HCT116 (cell line): Measurements from ENCODE around the gene WDR88. TPM values are rescaled to one million over a fixed set of nuclear protein-coding genes. Genes with fewer than 3 reads are reported as not detected.

Experiments
- ATAC-seq: fragments of 200-7000 bp; cut with Tn5 transposase; 2 replicates; pipeline ENCODE4 v1.9.1; 2020; ENCODE audit warnings: mild to moderate bottlenecking, moderate library complexity
- BruUV-seq: library from RNA; stranded (reverse); fragments of 400-500 nt; replicated peaks from 2 replicates; lab custom pipeline; 2021; lab: Mats Ljungman, UMichigan
- CTCF ChIA-PET: fragments of 300-600 bp; sonication (Branson Sonifier 250); formaldehyde crosslinking; loops from one replicate; lab custom pipeline; 2021; ENCODE audit warnings: antibody characterized with exemption; lab: Charles Lee
- POLR2A ChIA-PET: fragments of 300-600, 350-600 bp; sonication (Branson Sonifier 250); formaldehyde crosslinking; loops from one replicate; lab custom pipeline; 2021; ENCODE audit warnings: antibody characterized with exemption; lab: Charles Lee
- RAD21 ChIA-PET, 2 experiments: fragments of 300-600 bp; sonication (Branson Sonifier 250); formaldehyde crosslinking; loops; one replicate each; lab custom pipeline; 2023; ENCODE audit warnings: low total read pairs in 2 of 2; ENCODE audit not compliant: uncharacterized antibody in 2 of 2, unreplicated experiment in 2 of 2, low non-redundant PET in 1 of 2; lab: Charles Lee
- DNase-seq: peaks from one replicate; pipeline ENCODE4 v3.0.0-alpha.2; 2010; ENCODE audit warnings: low read depth, low spot score
- H2AFZ ChIP-seq: fragments of 200-600 bp; shearing (Covaris generic), sonication (generic); 2 replicates; pipeline ENCODE4 v1.6.1; 2017; ENCODE audit warnings: low read depth, mixed run types, mixed read lengths, antibody characterized with exemption, low read length; ENCODE audit not compliant: poor library complexity, severe bottlenecking
- H3K27ac ChIP-seq: 2 replicates; pipeline ENCODE4 v1.5.1; 2012; ENCODE audit warnings: low read depth, low read length
- H3K27me3 ChIP-seq: fragments of 200-600 bp; sonication (generic); 2 replicates; pipeline ENCODE4 v1.6.1; 2016; ENCODE audit warnings: mixed run types, low read length, mixed read lengths; ENCODE audit not compliant: insufficient read depth
- H3K36me3 ChIP-seq, 2 experiments: fragments of 200-500 bp in 1 of 2; fragments of 200-600 bp in 1 of 2; sonication (Bioruptor generic) in 1 of 2; sonication (generic) in 1 of 2; 2 replicates each; pipeline versions ENCODE4 v1.5.1 to v1.6.1; 2014 to 2016; ENCODE audit warnings: low read length in 2 of 2, inconsistent platforms in 1 of 2, mixed read lengths in 1 of 2, mixed run types in 1 of 2; ENCODE audit not compliant: insufficient read depth in 2 of 2, control insufficient read depth in 1 of 2
- H3K4me1 ChIP-seq, 2 experiments: fragments of 200-600 bp in 1 of 2; sonication (generic) in 1 of 2; 2 replicates each; pipeline versions ENCODE4 v1.5.1 to v1.6.1; 2012 to 2017; ENCODE audit warnings: low read length in 2 of 2, inconsistent platforms in 1 of 2, mild to moderate bottlenecking in 1 of 2, mixed read lengths in 1 of 2, mixed run types in 1 of 2, moderate library complexity in 1 of 2; ENCODE audit not compliant: insufficient read depth in 2 of 2, control insufficient read depth in 1 of 2
- H3K4me2 ChIP-seq: fragments of 200-600 bp; sonication (generic); 2 replicates; pipeline ENCODE4 v1.6.1; 2017; ENCODE audit warnings: mixed run types, low read length, mixed read lengths
- H3K4me3 ChIP-seq, 2 experiments: fragments of 200-600 bp in 1 of 2; sonication (generic) in 1 of 2; replicated peaks in 1 of 2; 2 replicates each; pipeline ENCODE4 v1.5.1; 2011 to 2016; ENCODE audit warnings: low read length in 2 of 2, control low read depth in 1 of 2, low read depth in 1 of 2, mild to moderate bottlenecking in 1 of 2, mixed read lengths in 1 of 2, mixed run types in 1 of 2
- H3K79me2 ChIP-seq: fragments of 200-600 bp; sonication (generic); 2 replicates; pipeline ENCODE4 v1.6.1; 2017; ENCODE audit warnings: mild to moderate bottlenecking, mixed run types, low read length, moderate library complexity, mixed read lengths; ENCODE audit not compliant: insufficient read depth
- H3K9ac ChIP-seq: fragments of 200-600 bp; sonication (generic); 2 replicates; pipeline ENCODE4 v1.6.1; 2016; ENCODE audit warnings: low read length, mixed read lengths
- H3K9me2 ChIP-seq: fragments of 200-600 bp; sonication (generic), shearing (Covaris generic); 2 replicates; pipeline ENCODE4 v1.6.1; 2017; ENCODE audit warnings: mixed run types, mild to moderate bottlenecking, moderate library complexity; ENCODE audit not compliant: insufficient read depth
- H3K9me3 ChIP-seq, 2 experiments: fragments of 200-500 bp in 1 of 2; fragments of 200-600 bp in 1 of 2; sonication (Bioruptor generic) in 1 of 2; sonication (generic) in 1 of 2; 2 replicates each; pipeline ENCODE4 v1.6.1; 2014 to 2017; ENCODE audit warnings: low read length in 2 of 2, mixed read lengths in 2 of 2, inconsistent platforms in 1 of 2, low read depth in 1 of 2, mild to moderate bottlenecking in 1 of 2, mixed run types in 1 of 2, moderate library complexity in 1 of 2; ENCODE audit not compliant: control insufficient read depth in 1 of 2, insufficient read depth in 1 of 2
- H4K20me1 ChIP-seq: fragments of 200-600 bp; sonication (generic), shearing (Covaris generic); 2 replicates; pipeline ENCODE4 v1.6.1; 2017; ENCODE audit warnings: mixed run types, mild to moderate bottlenecking, moderate library complexity; ENCODE audit not compliant: insufficient read depth
- EGR1 ChIP-seq: IDR thresholded peaks from 2 replicates; pipeline ENCODE4 v1.6.1; 2012; ENCODE audit warnings: low read depth
- ELF1 ChIP-seq: IDR thresholded peaks from 2 replicates; pipeline ENCODE4 v1.6.1; 2012; ENCODE audit warnings: low read depth, borderline replicate concordance
- FOSL1 ChIP-seq: IDR thresholded peaks from 2 replicates; pipeline ENCODE4 v1.6.1; 2012; ENCODE audit warnings: low read depth
- JUND ChIP-seq: IDR thresholded peaks from 2 replicates; pipeline ENCODE4 v1.6.1; 2012
- POLR2A ChIP-seq: IDR thresholded peaks from 2 replicates; pipeline ENCODE4 v1.7.0; 2011; ENCODE audit warnings: borderline replicate concordance; ENCODE audit not compliant: insufficient read depth, insufficient read length; ENCODE audit errors: extremely low read depth
- POLR2AphosphoS5 ChIP-seq: IDR thresholded peaks from 2 replicates; pipeline ENCODE4 v1.6.1; 2011; ENCODE audit warnings: mild to moderate bottlenecking, low read depth, low read length, moderate library complexity
- SP1 ChIP-seq: IDR thresholded peaks from 2 replicates; pipeline ENCODE4 v1.6.1; 2012; ENCODE audit warnings: low read depth
- SRF ChIP-seq: IDR thresholded peaks from 2 replicates; pipeline ENCODE4 v1.6.1; 2012; ENCODE audit warnings: low read depth
- TCF7L2 ChIP-seq: IDR thresholded peaks from 2 replicates; pipeline ENCODE4 v1.7.0; 2011; ENCODE audit warnings: borderline replicate concordance, inconsistent platforms; ENCODE audit not compliant: insufficient read depth, insufficient read length; ENCODE audit errors: extremely low read depth
- ZFX ChIP-seq: fragments of 450-650 bp; IDR thresholded peaks from 2 replicates; pipeline ENCODE4 v1.6.1; 2017
- ZNF274 ChIP-seq: fragments of 200-500 bp; sonication (Bioruptor generic); IDR thresholded peaks from 2 replicates; pipeline ENCODE4 v1.6.1; 2014; ENCODE audit warnings: mild to moderate bottlenecking, low read depth, low read length, inconsistent platforms
- intact Hi-C: fragments of 100-400 bp; cut with micrococcal nuclease; formaldehyde crosslinking; loops from 2 replicates; pipeline ENCODE4 v1.10.0; 2022
- total RNA-seq: library from RNA; stranded (reverse); gene quantifications from one replicate; pipeline ENCODE4 v1.2.1, GENCODE V29; 2021; ENCODE audit not compliant: unreplicated experiment
- TF ChIP-seq, protein P1 (sequence below): IDR thresholded peaks from 2 replicates; pipeline ENCODE4 v1.6.1; 2012; ENCODE audit warnings: low read depth

WDR88 gene
- total RNA-seq, 1 experiment from 2014 or later = not detected

DNA sequence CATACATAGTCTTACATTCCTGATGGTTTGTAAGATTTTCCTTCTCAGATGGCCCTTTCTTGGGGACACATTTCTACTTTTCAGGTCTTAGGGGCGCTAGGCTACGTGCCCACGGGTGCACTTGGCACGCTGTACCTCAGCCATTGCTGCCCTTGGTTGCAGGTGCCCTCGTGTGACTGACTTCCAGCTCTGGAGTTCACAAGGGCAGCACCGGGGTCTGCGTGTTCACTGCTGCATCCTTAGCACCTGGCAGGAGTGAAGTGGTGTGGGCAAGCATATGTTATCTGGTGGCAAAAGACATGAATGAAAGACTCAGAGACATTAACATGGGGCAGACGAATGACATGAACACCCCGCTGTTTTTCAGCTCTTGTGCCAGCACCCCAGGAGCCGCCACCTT, 13.3 kb upstream of the WDR88 start (continued):
- TF ChIP-seq, protein P1, sequence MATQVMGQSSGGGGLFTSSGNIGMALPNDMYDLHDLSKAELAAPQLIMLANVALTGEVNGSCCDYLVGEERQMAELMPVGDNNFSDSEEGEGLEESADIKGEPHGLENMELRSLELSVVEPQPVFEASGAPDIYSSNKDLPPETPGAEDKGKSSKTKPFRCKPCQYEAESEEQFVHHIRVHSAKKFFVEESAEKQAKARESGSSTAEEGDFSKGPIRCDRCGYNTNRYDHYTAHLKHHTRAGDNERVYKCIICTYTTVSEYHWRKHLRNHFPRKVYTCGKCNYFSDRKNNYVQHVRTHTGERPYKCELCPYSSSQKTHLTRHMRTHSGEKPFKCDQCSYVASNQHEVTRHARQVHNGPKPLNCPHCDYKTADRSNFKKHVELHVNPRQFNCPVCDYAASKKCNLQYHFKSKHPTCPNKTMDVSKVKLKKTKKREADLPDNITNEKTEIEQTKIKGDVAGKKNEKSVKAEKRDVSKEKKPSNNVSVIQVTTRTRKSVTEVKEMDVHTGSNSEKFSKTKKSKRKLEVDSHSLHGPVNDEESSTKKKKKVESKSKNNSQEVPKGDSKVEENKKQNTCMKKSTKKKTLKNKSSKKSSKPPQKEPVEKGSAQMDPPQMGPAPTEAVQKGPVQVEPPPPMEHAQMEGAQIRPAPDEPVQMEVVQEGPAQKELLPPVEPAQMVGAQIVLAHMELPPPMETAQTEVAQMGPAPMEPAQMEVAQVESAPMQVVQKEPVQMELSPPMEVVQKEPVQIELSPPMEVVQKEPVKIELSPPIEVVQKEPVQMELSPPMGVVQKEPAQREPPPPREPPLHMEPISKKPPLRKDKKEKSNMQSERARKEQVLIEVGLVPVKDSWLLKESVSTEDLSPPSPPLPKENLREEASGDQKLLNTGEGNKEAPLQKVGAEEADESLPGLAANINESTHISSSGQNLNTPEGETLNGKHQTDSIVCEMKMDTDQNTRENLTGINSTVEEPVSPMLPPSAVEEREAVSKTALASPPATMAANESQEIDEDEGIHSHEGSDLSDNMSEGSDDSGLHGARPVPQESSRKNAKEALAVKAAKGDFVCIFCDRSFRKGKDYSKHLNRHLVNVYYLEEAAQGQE = no peak
- TF ChIP-seq POLR2AphosphoS5 (no peak), POLR2A (no peak), TCF7L2 (no peak)
- TF ChIP-seq, all 23 proteins: peak for 0

DNA sequence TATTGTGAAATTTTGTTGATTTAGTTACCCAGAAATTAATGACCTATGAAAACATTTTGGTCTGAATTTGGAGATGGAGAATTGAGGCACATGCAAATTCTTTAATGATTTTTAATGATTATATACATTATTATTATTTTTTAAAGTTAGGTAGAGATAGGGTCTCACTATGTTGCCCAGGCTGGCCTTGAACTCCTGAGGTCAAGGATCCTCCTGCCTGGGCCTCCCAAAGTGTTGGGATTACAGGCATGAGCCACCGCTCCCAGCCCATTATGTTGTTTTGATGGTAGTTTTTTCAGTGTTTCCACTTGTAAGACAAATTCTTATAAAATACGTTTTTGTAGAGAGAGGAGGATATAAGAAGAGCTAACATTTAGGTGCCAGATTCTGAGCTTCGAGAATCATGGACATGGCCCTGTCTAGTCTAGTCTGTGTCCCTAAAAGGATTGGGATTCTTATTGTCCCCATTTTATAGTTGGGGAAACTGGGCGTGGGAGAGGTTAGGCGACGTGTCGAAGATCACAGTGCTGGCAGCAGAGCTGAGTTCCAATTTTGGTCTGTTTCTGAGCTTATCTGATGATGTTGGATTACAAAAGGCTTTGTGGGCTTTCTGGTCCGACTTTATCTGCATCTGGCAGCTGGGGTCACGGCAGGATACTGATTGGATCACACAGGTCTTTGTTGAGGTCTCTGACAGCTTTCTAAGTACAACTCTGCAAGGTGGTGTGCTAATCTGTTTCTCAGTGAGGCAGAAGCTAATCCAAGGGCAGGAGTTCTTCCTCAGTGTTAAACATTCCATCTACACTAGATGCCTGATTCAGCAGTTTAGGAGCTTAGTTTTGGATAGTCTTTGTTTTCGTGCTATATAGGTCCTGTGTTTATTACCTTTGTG, 7.5 kb upstream of the WDR88 start:
- no peak overlapping the region for H3K9ac ChIP-seq
- CTCF ChIA-PET = interaction anchor here (0.8 to 2.2 kb wide), 3 partner anchors 53 to 153 kb away, joined by 3 to 35 read pairs (median 4); partner anchors contain the start of genes CEP89 and FAAP24
- RAD21 ChIA-PET = interaction anchor here in 1 of 2 experiments (1.0 kb wide), 1 partner anchor 60 kb away, joined by 3 read pairs; no protein-coding TSS in a partner anchor
- peaks cover 3% of the 10 kb centered on the region in 2 experiments; a peak in 2 of 4 replicates for H3K36me3 ChIP-seq
- no peak overlapping the region for H2AFZ ChIP-seq
- no peaks in the 10 kb centered on the region for H3K27me3 ChIP-seq
- no peaks in the 10 kb centered on the region for H3K9me2 ChIP-seq
- H3K79me2 ChIP-seq = no peaks in the 10 kb centered on the region
- H3K4me1 ChIP-seq = peaks cover 0 to 4% of the 10 kb centered on the region in 2 experiments; a peak in 2 of 4 replicates
- ATAC-seq = no peak
- DNase-seq = no peak
- TF ChIP-seq, protein P1 = no peak
- no peak for TF ChIP-seq FOSL1
- no peak for TF ChIP-seq SRF
- no peak for TF ChIP-seq JUND
- no peak for TF ChIP-seq ZNF274
- no peak for TF ChIP-seq ELF1
- no peak for TF ChIP-seq SP1
- no peak for TF ChIP-seq ZFX
- no peak for TF ChIP-seq EGR1
- H3K4me3 ChIP-seq = no peak overlapping the region
- H3K27ac ChIP-seq = no peak overlapping the region
- no peaks in the 10 kb centered on the region for H3K9me3 ChIP-seq
- intact Hi-C loops = loop anchor here (10.0 kb wide), 1 partner anchor 650 kb away; no protein-coding TSS in a partner anchor
- BruUV-seq = no TSS peak
- POLR2A ChIA-PET = interaction anchor here (1.0 kb wide), 1 partner anchor 60 kb away, joined by 3 read pairs; no protein-coding TSS in a partner anchor
- no peak overlapping the region for H3K4me2 ChIP-seq
- no peaks in the 10 kb centered on the region for H4K20me1 ChIP-seq
